ENCODE results near the gene LAG3. TPM values are rescaled to one million over a fixed set of nuclear protein-coding genes. Genes with fewer than 3 reads are reported as not detected.

LAG3 gene
- total and polyA plus RNA-seq, 5 donors from 2014 or later: 6.3 to 12.6 (median 9.5) TPM

- H3K27ac ChIP-seq (ENCODE audit: insufficient read depth, low read length, poor library complexity, severe bottlenecking): no peak overlapping the region
- peaks cover 43% of the 10 kb centered on the region for H3K4me1 ChIP-seq (ENCODE audit: control insufficient read depth, insufficient read depth, low read length, poor library complexity, severe bottlenecking)
- H3K4me3 ChIP-seq (ENCODE audit: low read depth, low read length): no peak overlapping the region
- no peaks in the 10 kb centered on the region for H3K9me3 Mint-ChIP-seq
- peak overlapping the region in 2 of 3 donors; percentile 83 to 96 for H3K27ac Mint-ChIP-seq
- no peak for ATAC-seq (ENCODE audit: low read depth in 2 of 2)
- H3K36me3 ChIP-seq (ENCODE audit: control insufficient read depth, insufficient read depth, low read length): no peaks in the 10 kb centered on the region
- no peaks in the 10 kb centered on the region for H3K27me3 ChIP-seq (ENCODE audit: control insufficient read depth, insufficient read depth, low read length)
- H3K36me3 Mint-ChIP-seq: no peaks in the 10 kb centered on the region
- peaks cover 9 to 80% (median 26%) of the 10 kb centered on the region in 4 donors for H3K4me1 Mint-ChIP-seq
- no peak for DNase-seq
- H3K4me3 Mint-ChIP-seq: peak overlapping the region in 2 of 4 donors; percentile 67 to 68
- H3K27me3 Mint-ChIP-seq: peaks cover 6% of the 10 kb centered on the region
- H3K9me3 ChIP-seq (ENCODE audit: control insufficient read depth in 2 of 2, low read length in 2 of 2): no peaks in the 10 kb centered on the region
Observed at GRCh38 chr12:6782850-6783566, 10.7 kb downstream of the LAG3 start.

DNA sequence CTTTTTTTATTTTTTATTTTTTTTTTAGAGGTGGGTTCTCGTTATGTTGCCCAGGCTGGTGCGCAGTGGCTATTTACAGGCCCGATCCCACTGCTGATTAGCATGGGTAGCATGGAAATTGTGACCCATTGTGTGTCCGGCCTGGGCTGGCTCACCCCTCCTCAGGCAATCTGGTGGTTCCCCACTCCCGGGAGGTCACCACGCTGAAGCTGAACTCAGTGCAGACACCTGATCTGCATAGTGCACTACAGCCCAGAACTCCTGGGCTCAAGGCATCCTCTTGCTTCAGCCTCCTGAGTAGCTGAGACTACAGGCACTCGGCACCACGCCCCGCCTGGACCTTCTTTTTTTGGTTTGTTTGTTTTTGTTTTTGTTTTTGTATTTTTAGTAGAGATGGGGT is 11.5 kb downstream of the LAG3 start:
- no peak for ATAC-seq (ENCODE audit: low read depth in 2 of 2)
- Mint-ChIP-seq H3K27ac (peak overlapping the region in 2 of 3 donors; percentile 81 to 96), H3K36me3 (no peaks in the 10 kb centered on the region), H3K9me3 (no peaks in the 10 kb centered on the region), H3K4me1 (peaks cover 9 to 80% (median 27%) of the 10 kb centered on the region in 4 donors), H3K4me3 (peak overlapping the region in 1 of 4 donors; percentile 67), H3K27me3 (peaks cover under 1% of the 10 kb centered on the region)
- DNase-seq: no peak
- H3K27ac ChIP-seq (ENCODE audit: insufficient read depth, low read length, poor library complexity, severe bottlenecking): no peak overlapping the region
- no peaks in the 10 kb centered on the region for H3K36me3 ChIP-seq (ENCODE audit: control insufficient read depth, insufficient read depth, low read length)
- no peaks in the 10 kb centered on the region for H3K9me3 ChIP-seq (ENCODE audit: control insufficient read depth in 2 of 2, low read length in 2 of 2)
- no peak overlapping the region for H3K4me3 ChIP-seq (ENCODE audit: low read depth, low read length)
- H3K4me1 ChIP-seq (ENCODE audit: control insufficient read depth, insufficient read depth, low read length, poor library complexity, severe bottlenecking): peaks cover 43% of the 10 kb centered on the region
- no peaks in the 10 kb centered on the region for H3K27me3 ChIP-seq (ENCODE audit: control insufficient read depth, insufficient read depth, low read length)

DNA sequence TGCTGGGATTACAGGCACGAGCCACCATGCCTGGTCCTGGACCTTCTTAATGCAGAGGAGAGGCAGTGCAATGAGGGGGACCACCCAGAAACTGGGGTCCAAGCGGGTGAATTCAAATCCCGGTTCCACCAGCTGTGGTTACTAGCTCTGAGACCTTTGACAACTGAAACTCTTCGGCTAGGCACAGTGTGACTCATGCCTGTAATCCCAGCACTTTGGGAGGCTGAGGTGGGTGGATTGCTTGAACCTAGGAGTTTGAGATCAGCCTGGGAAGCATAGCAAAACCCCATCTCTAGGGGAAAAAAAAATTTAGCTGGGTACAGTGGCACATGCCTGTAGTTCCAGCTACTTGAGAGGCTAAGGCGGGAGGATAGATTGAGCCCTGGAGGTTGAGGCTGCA is 12.0 kb downstream of the LAG3 start:
- no peak overlapping the region for H3K27ac ChIP-seq (ENCODE audit: insufficient read depth, low read length, poor library complexity, severe bottlenecking)
- H3K27me3 ChIP-seq (ENCODE audit: control insufficient read depth, insufficient read depth, low read length): no peaks in the 10 kb centered on the region
- H3K36me3 ChIP-seq (ENCODE audit: control insufficient read depth, insufficient read depth, low read length): no peaks in the 10 kb centered on the region
- ATAC-seq (ENCODE audit: low read depth in 2 of 2): no peak
- peaks cover 43% of the 10 kb centered on the region for H3K4me1 ChIP-seq (ENCODE audit: control insufficient read depth, insufficient read depth, low read length, poor library complexity, severe bottlenecking)
- no peaks in the 10 kb centered on the region for H3K27me3 Mint-ChIP-seq
- peaks cover 12 to 80% (median 28%) of the 10 kb centered on the region in 4 donors for H3K4me1 Mint-ChIP-seq
- H3K27ac Mint-ChIP-seq: peak overlapping the region; percentile 71 to 96 (median 81)
- peak overlapping the region in 1 of 4 donors; percentile 42 for H3K4me3 Mint-ChIP-seq
- H3K4me3 ChIP-seq (ENCODE audit: low read depth, low read length): no peak overlapping the region
- no peaks in the 10 kb centered on the region for H3K9me3 ChIP-seq (ENCODE audit: control insufficient read depth in 2 of 2, low read length in 2 of 2)
- no peaks in the 10 kb centered on the region for H3K9me3 Mint-ChIP-seq
- no peaks in the 10 kb centered on the region for H3K36me3 Mint-ChIP-seq
- DNase-seq: no peak

GRCh38 chr12:6784761-6785160 is 12.4 kb downstream of the LAG3 start:
- Mint-ChIP-seq H3K9me3 (no peaks in the 10 kb centered on the region), H3K4me1 (peaks cover 14 to 77% (median 31%) of the 10 kb centered on the region in 4 donors), H3K27me3 (no peaks in the 10 kb centered on the region), H3K27ac (peak overlapping the region; percentile 71 to 96 (median 81)), H3K4me3 (peak overlapping the region in 2 of 4 donors; percentile 42 to 68), H3K36me3 (no peaks in the 10 kb centered on the region)
- Histone ChIP-seq H3K27ac (ENCODE audit: insufficient read depth, low read length, poor library complexity, severe bottlenecking) (peak overlapping the region; percentile 1), H3K4me1 (ENCODE audit: control insufficient read depth, insufficient read depth, low read length, poor library complexity, severe bottlenecking) (peaks cover 43% of the 10 kb centered on the region), H3K27me3 (ENCODE audit: control insufficient read depth, insufficient read depth, low read length) (no peaks in the 10 kb centered on the region), H3K36me3 (ENCODE audit: control insufficient read depth, insufficient read depth, low read length) (no peaks in the 10 kb centered on the region), H3K9me3 (ENCODE audit: control insufficient read depth in 2 of 2, low read length in 2 of 2) (no peaks in the 10 kb centered on the region), H3K4me3 (ENCODE audit: low read depth, low read length) (no peak overlapping the region)
- DNase-seq (no peak), ATAC-seq (ENCODE audit: low read depth in 2 of 2) (no peak)

GRCh38 chr12:6786416-6787094 is 14.2 kb downstream of the LAG3 start:
- DNase-seq: peak; percentile 22 to 68 (median 58)
- peak overlapping the region; percentile 62 to 83 (median 80) for H3K4me3 Mint-ChIP-seq
- H3K9me3 Mint-ChIP-seq: no peaks in the 10 kb centered on the region
- peak overlapping the region; percentile 92 to 99 (median 96) for H3K27ac Mint-ChIP-seq
- no peaks in the 10 kb centered on the region for H3K36me3 ChIP-seq (ENCODE audit: control insufficient read depth, insufficient read depth, low read length)
- peaks cover 3% of the 10 kb centered on the region for H3K36me3 Mint-ChIP-seq
- H3K27ac ChIP-seq (ENCODE audit: insufficient read depth, low read length, poor library complexity, severe bottlenecking): peak overlapping the region; percentile 77
- no peaks in the 10 kb centered on the region for H3K27me3 ChIP-seq (ENCODE audit: control insufficient read depth, insufficient read depth, low read length)
- H3K27me3 Mint-ChIP-seq: no peaks in the 10 kb centered on the region
- H3K4me1 Mint-ChIP-seq: peaks cover 14 to 70% (median 32%) of the 10 kb centered on the region in 4 donors
- peak overlapping the region; percentile 71 for H3K4me3 ChIP-seq (ENCODE audit: low read depth, low read length)
- ATAC-seq (ENCODE audit: low read depth in 2 of 2): peak; percentile 19 to 26
- peaks cover 49% of the 10 kb centered on the region for H3K4me1 ChIP-seq (ENCODE audit: control insufficient read depth, insufficient read depth, low read length, poor library complexity, severe bottlenecking)
- H3K9me3 ChIP-seq (ENCODE audit: control insufficient read depth in 2 of 2, low read length in 2 of 2): no peaks in the 10 kb centered on the region

GRCh38 chr12:6787309-6787708 is 15.0 kb downstream of the LAG3 start:
- DNase-seq (no peak), ATAC-seq (ENCODE audit: low read depth in 2 of 2) (no peak)
- Mint-ChIP-seq H3K36me3 (peaks cover 3% of the 10 kb centered on the region), H3K4me1 (peaks cover 14 to 73% (median 35%) of the 10 kb centered on the region in 4 donors), H3K9me3 (no peaks in the 10 kb centered on the region), H3K27ac (peak overlapping the region; percentile 92 to 99 (median 96)), H3K4me3 (peak overlapping the region in 3 of 4 donors; percentile 79 to 83 (median 80)), H3K27me3 (no peaks in the 10 kb centered on the region)
- Histone ChIP-seq H3K9me3 (ENCODE audit: control insufficient read depth in 2 of 2, low read length in 2 of 2) (no peaks in the 10 kb centered on the region), H3K27ac (ENCODE audit: insufficient read depth, low read length, poor library complexity, severe bottlenecking) (peak overlapping the region; percentile 77), H3K27me3 (ENCODE audit: control insufficient read depth, insufficient read depth, low read length) (no peaks in the 10 kb centered on the region), H3K36me3 (ENCODE audit: control insufficient read depth, insufficient read depth, low read length) (no peaks in the 10 kb centered on the region), H3K4me1 (ENCODE audit: control insufficient read depth, insufficient read depth, low read length, poor library complexity, severe bottlenecking) (peaks cover 53% of the 10 kb centered on the region), H3K4me3 (ENCODE audit: low read depth, low read length) (peak overlapping the region; percentile 71)

- Histone ChIP-seq H3K27ac (ENCODE audit: insufficient read depth, low read length, poor library complexity, severe bottlenecking) (peak within 1 kb of the TSS; percentile 84), H3K9me3 (ENCODE audit: control insufficient read depth in 2 of 2, low read length in 2 of 2) (no peaks in the 10 kb centered on the region), H3K27me3 (ENCODE audit: control insufficient read depth, insufficient read depth, low read length) (no peaks in the 10 kb centered on the region), H3K4me3 (ENCODE audit: low read depth, low read length) (peak within 1 kb of the TSS; percentile 96), H3K36me3 (ENCODE audit: control insufficient read depth, insufficient read depth, low read length) (no peaks in the 10 kb centered on the region), H3K4me1 (ENCODE audit: control insufficient read depth, insufficient read depth, low read length, poor library complexity, severe bottlenecking) (peaks cover 66% of the 10 kb centered on the region)
- peak; percentile 63 to 67 for ATAC-seq (ENCODE audit: low read depth in 2 of 2)
- DNase-seq: peak; percentile 41 to 91 (median 68)
- Mint-ChIP-seq H3K9me3 (no peaks in the 10 kb centered on the region), H3K27me3 (no peaks in the 10 kb centered on the region), H3K27ac (peak within 1 kb of the TSS; percentile 96 to 100 (median 99)), H3K4me1 (peaks cover 20 to 79% (median 45%) of the 10 kb centered on the region in 4 donors), H3K4me3 (peak within 1 kb of the TSS; percentile 97 to 99 (median 98)), H3K36me3 (peaks cover 3% of the 10 kb centered on the region)
Observed at GRCh38 chr12:6788972-6789924, 16.9 kb downstream of the LAG3 start, which contains the start of gene CD4. CD4 (plus strand) TSS chr12:6789528; CDS start chr12:6800139, 10,611 bp downstream.
